HG03457 (cell line): ENCODE measurements around the gene TLCD3B.

Experiments used
- ATAC-seq: cut with Tn5 transposase; IDR thresholded peaks from one replicate; pipeline ENCODE4 v1.9.1; 2021; ENCODE audit warnings: moderate number of reproducible peaks; ENCODE audit not compliant: unreplicated experiment

Gene TLCD3B

GRCh38 chr16:30030841-30031413 lies at the start of gene TLCD3B:
Gene TLCD3B (minus strand): TSS chr16:30031271. CDS start chr16:30030527, 744 bp downstream.
- no peak for ATAC-seq

- ATAC-seq, result no peak
These were observed 48.4 kb upstream of the TLCD3B start for GRCh38 chr16:30079480-30079879.

GRCh38 chr16:30078744-30079143 lies 47.7 kb upstream of the TLCD3B start:
- ATAC-seq, result no peak

- ATAC-seq, result no peak
These were observed 46.6 kb upstream of the TLCD3B start for GRCh38 chr16:30077656-30078055.

- ATAC-seq, result no peak
These were observed 45.3 kb upstream of the TLCD3B start for GRCh38 chr16:30076276-30076791.

GRCh38 chr16:30075503-30076275 lies 44.6 kb upstream of the TLCD3B start, which contains the start of gene PPP4C:
Gene PPP4C (plus strand): TSS chr16:30075994. CDS start chr16:30076378, 384 bp downstream.
- ATAC-seq, result no peak

GRCh38 chr16:30070490-30070889 lies 39.4 kb upstream of the TLCD3B start:
- no peak for ATAC-seq

- no peak for ATAC-seq
These were observed 38.8 kb upstream of the TLCD3B start for GRCh38 chr16:30069611-30070462.

- ATAC-seq, result no peak
These were observed 37.9 kb upstream of the TLCD3B start for GRCh38 chr16:30068750-30069610.

- no peak for ATAC-seq
These were observed 37.3 kb upstream of the TLCD3B start for GRCh38 chr16:30068333-30068732.

- ATAC-seq, result no peak
These were observed 36.5 kb upstream of the TLCD3B start for GRCh38 chr16:30067584-30067916.

GRCh38 chr16:30066761-30067583 lies 35.9 kb upstream of the TLCD3B start:
- ATAC-seq, result no peak

- ATAC-seq, result no peak
These were observed 35.1 kb upstream of the TLCD3B start for GRCh38 chr16:30065943-30066760.

- peak; percentile 72 for ATAC-seq
These were observed 34.3 kb upstream of the TLCD3B start, which contains the start of gene ALDOA for GRCh38 chr16:30065102-30065942. Gene ALDOA (plus strand): TSS chr16:30065760. CDS start chr16:30066898, 1,138 bp downstream.

GRCh38 chr16:30064729-30065101 lies 33.6 kb upstream of the TLCD3B start:
- ATAC-seq, result no peak

- no peak for ATAC-seq
These were observed 33.0 kb upstream of the TLCD3B start for GRCh38 chr16:30063893-30064728.
